BJ (cell line): ENCODE results near the gene BRF1. TPM values are rescaled to one million over a fixed set of nuclear protein-coding genes. Genes with fewer than 3 reads are reported as not detected.

Experiments used
- CTCF ChIA-PET: fragments of 350-600 bp; formaldehyde crosslinking; extraction: SDS; loops from one replicate; lab custom pipeline; 2021; ENCODE audit warnings: antibody characterized with exemption, inconsistent platforms; lab: Yijun Ruan, JAX
- POLR2A ChIA-PET: fragments of 300-600 bp; sonication (Branson Sonifier 250); formaldehyde crosslinking; extraction: SDS; loops from one replicate; lab custom pipeline; 2021; ENCODE audit warnings: antibody characterized with exemption; lab: Charles Lee
- DNase-seq: peaks from one replicate; pipeline ENCODE4 v3.0.0-alpha.2; 2011; ENCODE audit warnings: low read depth
- H3K27me3 ChIP-seq: 2 replicates; pipeline ENCODE4 v1.6.0; 2011; ENCODE audit warnings: low read length; ENCODE audit not compliant: control insufficient read depth, insufficient read depth
- H3K36me3 ChIP-seq: 2 replicates; pipeline ENCODE4 v1.5.1; 2011; ENCODE audit warnings: low read length; ENCODE audit not compliant: control insufficient read depth, insufficient read depth
- H3K4me3 ChIP-seq: 2 replicates; pipeline ENCODE4 v1.5.1; 2011; ENCODE audit warnings: low read depth, mild to moderate bottlenecking, control low read depth, low read length
- polyA plus RNA-seq: library from polyadenylated mRNA; depleted of rRNA; stranded (reverse); fragments of >200 nt; gene quantifications from 2 replicates; pipeline ENCODE4 v1.2.3, GENCODE V29; 2011
- TF ChIP-seq, protein P1 (sequence below): IDR thresholded peaks from 2 replicates; pipeline ENCODE4 v1.5.1; 2011; ENCODE audit warnings: low read depth, mild to moderate bottlenecking, control low read depth, inconsistent platforms, low read length, moderate library complexity; ENCODE audit not compliant: insufficient read depth

The BRF1 gene
- polyA plus RNA-seq, 1 experiment = 8.2 TPM

DNA sequence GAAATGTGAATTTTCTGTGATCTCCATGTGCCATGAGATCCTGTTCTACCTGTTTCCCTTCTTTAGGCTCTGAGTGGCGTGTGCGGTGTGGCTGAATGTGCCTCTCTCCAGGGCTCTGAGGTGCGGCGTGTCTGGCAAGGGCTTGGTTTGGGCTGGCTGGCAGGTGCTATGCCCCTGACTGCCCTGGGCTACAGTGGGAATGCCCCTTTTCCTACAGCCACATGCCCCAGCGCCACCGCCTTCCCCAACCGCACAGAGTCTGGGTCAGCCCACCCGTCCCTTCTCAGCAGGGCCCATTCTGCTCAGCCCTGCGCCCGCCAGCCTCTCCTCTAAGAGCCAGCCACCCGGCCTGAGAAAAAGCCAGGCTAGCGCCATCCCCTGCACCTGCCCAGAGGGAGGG is 27.7 kb downstream of the BRF1 start:
- POLR2A ChIA-PET = no interaction called here
- H3K4me3 ChIP-seq = no peak overlapping the region
- TF ChIP-seq, protein P1, sequence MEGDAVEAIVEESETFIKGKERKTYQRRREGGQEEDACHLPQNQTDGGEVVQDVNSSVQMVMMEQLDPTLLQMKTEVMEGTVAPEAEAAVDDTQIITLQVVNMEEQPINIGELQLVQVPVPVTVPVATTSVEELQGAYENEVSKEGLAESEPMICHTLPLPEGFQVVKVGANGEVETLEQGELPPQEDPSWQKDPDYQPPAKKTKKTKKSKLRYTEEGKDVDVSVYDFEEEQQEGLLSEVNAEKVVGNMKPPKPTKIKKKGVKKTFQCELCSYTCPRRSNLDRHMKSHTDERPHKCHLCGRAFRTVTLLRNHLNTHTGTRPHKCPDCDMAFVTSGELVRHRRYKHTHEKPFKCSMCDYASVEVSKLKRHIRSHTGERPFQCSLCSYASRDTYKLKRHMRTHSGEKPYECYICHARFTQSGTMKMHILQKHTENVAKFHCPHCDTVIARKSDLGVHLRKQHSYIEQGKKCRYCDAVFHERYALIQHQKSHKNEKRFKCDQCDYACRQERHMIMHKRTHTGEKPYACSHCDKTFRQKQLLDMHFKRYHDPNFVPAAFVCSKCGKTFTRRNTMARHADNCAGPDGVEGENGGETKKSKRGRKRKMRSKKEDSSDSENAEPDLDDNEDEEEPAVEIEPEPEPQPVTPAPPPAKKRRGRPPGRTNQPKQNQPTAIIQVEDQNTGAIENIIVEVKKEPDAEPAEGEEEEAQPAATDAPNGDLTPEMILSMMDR = no peak
- H3K36me3 ChIP-seq = peaks cover 1% of the 10 kb centered on the region
- no peak for DNase-seq
- CTCF ChIA-PET = interaction anchor here (0.9 kb wide), 1 partner anchor 183 kb away, joined by 3 read pairs; no protein-coding TSS in a partner anchor
- H3K27me3 ChIP-seq = no peaks in the 10 kb centered on the region

DNA sequence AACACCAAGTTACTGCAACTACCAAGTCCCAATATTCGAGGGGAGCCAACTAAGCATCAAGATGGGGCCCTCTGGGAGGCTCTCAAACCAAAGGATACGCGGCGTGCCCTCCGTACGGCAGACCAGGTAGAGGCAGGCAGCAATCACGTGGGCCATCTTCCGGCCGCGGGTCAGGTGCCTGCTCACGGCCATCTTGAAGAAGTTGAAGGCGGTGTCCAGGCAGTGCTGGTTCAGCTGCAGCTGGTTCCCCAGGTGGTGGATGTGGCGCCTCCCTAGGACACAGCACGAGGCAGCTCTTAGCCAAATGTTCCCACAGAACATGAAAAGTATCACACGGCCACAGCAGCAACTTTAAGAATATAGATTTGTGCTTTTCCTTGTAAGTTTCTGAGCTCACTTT is 28.2 kb downstream of the BRF1 start:
- TF ChIP-seq, protein P1 = no peak
- ChIA-PET POLR2A (no interaction called here), CTCF (interaction anchor here (0.9 kb wide), 1 partner anchor 182 kb away, joined by 3 read pairs; no protein-coding TSS in a partner anchor)

DNA sequence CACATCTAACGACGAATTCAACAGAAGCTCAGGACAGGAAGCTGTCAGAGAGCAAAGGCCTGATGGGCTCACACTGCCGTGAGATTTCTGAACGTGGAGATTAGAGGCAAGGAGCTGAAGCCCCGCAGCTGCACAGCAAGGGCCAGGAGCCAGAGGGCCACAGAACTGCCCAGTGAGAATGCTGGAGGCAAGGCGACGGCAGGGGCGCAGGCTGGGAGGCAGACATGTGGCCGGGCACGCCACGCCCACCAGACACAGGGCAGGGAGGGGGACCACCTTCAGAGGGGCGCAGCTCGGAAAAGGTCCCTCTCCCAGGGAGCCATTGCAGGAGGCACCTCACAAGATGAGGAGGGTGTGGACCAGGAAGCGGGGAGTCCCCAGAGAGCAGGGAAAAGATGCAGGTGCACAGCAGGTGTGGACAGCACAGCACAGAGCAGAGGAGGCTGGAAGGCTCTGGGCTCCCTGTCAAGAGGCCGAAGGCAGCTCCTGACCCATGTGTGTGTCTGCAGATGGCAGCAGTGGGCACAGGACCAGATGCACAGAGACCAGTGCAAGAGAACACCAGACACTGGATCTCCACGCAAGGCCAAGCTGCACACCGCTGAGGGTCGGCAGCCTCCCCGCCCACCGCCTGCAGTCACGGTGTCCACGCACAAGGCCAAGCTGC is 29.4 kb downstream of the BRF1 start:
- no peak for DNase-seq
- Histone ChIP-seq H3K4me3 (no peak overlapping the region), H3K36me3 (peaks cover 1% of the 10 kb centered on the region), H3K27me3 (no peaks in the 10 kb centered on the region)
- ChIA-PET CTCF (interaction anchor here (1.3 kb wide), 1 partner anchor 81 kb away, joined by 5 read pairs; no protein-coding TSS in a partner anchor), POLR2A (no interaction called here)
- TF ChIP-seq, protein P1 = no peak

More for the DNA sequence above, 28.2 kb downstream of the BRF1 start:
- Histone ChIP-seq H3K27me3 (no peaks in the 10 kb centered on the region), H3K36me3 (peaks cover 1% of the 10 kb centered on the region), H3K4me3 (no peak overlapping the region)
- no peak for DNase-seq

DNA sequence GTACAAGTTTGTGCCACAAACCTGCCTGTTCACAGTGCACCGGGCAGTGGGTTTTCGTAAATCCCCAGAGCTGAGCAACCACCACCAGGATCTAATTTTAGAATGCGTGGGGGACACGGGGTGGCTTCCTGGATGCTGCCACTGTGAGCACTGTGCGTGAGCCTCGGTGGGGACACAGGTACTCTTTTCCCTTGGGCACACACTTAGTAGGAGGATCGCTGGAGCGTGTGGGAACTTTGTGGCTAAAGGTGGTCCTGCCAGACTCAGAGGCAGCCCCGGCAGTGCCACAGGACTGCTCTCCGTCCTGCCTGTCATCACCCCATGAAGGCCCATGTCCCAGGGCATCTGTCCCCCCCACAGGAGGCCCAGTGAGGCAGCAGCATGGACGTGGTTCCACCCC is 31.4 kb downstream of the BRF1 start:
- H3K27me3 ChIP-seq = no peaks in the 10 kb centered on the region
- TF ChIP-seq, protein P1 = no peak
- POLR2A ChIA-PET = no interaction called here
- H3K36me3 ChIP-seq = peaks cover 1% of the 10 kb centered on the region
- no peak overlapping the region for H3K4me3 ChIP-seq
- no peak for DNase-seq
- CTCF ChIA-PET = interaction anchor here (0.6 to 1.3 kb wide), 2 partner anchors 10 to 12 kb away, joined by 3 read pairs; no protein-coding TSS in a partner anchor

DNA sequence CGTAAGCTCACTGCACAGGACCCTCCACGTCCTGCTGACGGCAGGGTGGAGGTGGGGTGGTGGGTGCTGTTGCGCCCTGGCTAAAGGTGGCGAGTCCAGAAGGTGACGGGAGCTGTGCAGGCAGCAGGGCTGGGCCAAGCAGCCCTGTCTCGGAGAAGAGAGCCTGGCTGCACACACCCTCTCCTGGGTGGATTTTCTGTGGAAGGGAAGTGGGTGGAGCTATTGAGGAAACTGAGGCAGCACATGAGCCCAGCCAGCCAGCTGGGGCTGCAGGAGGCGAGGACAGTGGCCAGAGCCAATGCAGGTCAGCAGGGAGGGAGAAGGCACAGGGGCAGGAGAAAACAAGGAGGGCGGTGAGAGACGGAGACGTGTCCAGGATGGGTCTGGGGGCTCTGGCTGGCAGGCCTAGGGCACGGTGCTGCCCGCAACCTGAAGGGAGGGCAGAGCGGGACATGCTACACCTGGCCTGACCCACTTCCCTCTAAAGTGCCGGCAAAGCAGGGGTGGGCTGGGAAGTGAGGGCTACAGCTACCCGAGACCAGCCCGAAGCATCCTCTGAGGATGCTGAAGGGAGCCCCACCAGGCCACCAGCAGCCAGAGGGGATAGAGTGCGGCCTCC is 32.0 kb downstream of the BRF1 start:
- CTCF ChIA-PET = interaction anchor here (0.6 to 1.3 kb wide), 2 partner anchors 10 to 13 kb away, joined by 3 read pairs; no protein-coding TSS in a partner anchor
- TF ChIP-seq, protein P1 = no peak
- DNase-seq = no peak
- POLR2A ChIA-PET = no interaction called here
- Histone ChIP-seq H3K4me3 (no peak overlapping the region), H3K27me3 (no peaks in the 10 kb centered on the region), H3K36me3 (peaks cover 1% of the 10 kb centered on the region)
